PC-9 (cell line): ENCODE results near the gene CES3.

Experiments
- CTCF ChIP-seq: fragments of 200-600 bp; sonication (generic); conservative IDR thresholded peaks from 2 replicates; pipeline ENCODE4 v1.6.1; 2017; ENCODE audit warnings: mixed run types, antibody characterized with exemption, mild to moderate bottlenecking, moderate library complexity
- EZH2 ChIP-seq: fragments of 200-600 bp; sonication (generic); IDR thresholded peaks from 2 replicates; pipeline ENCODE4 v1.8.0; 2017; ENCODE audit warnings: antibody characterized with exemption, low read depth

GRCh38 chr16:66986559-66986958, 25.5 kb downstream of the CES3 start:
- TF ChIP-seq CTCF (no peak), EZH2 (no peak)
